ENCODE data around the gene JAG1. TPM values are rescaled to one million over a fixed set of nuclear protein-coding genes. Genes with fewer than 3 reads are reported as not detected.

JAG1 gene
- polyA plus RNA-seq, 3 donors = 0.70 to 6.8 (median 0.85) TPM

DNA sequence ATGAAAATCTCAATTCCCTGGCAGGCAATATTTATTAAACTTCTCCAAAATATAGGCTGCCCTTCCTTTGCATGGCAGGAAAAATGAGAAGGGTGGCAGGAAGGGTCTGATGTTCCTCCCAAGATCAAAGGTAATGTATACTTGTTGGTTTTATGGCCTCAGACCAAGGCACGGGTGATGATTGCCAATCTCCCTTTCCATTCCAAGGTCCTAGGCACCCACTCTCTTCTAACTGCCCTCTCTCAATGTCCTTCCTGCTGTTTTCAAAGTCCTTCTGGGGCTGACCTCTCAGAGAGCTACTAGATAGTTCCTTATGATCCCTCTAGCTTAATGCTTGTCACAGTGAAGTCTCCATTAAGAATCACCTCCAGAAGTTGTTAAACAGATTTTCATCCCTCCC, 15.6 kb upstream of the JAG1 start:
- no peak overlapping the region for H3K27ac Mint-ChIP-seq
- no peaks in the 10 kb centered on the region for H3K79me2 ChIP-seq (ENCODE audit: insufficient read depth, low read length)
- DNase-seq = no peak
- no peaks in the 10 kb centered on the region for H4K20me1 ChIP-seq (ENCODE audit: insufficient read depth, low read length)
- no CpG with 5 or more reads among the region's 1 CpG for WGBS (ENCODE audit: insufficient coverage)
- TF ChIP-seq, protein P1, sequence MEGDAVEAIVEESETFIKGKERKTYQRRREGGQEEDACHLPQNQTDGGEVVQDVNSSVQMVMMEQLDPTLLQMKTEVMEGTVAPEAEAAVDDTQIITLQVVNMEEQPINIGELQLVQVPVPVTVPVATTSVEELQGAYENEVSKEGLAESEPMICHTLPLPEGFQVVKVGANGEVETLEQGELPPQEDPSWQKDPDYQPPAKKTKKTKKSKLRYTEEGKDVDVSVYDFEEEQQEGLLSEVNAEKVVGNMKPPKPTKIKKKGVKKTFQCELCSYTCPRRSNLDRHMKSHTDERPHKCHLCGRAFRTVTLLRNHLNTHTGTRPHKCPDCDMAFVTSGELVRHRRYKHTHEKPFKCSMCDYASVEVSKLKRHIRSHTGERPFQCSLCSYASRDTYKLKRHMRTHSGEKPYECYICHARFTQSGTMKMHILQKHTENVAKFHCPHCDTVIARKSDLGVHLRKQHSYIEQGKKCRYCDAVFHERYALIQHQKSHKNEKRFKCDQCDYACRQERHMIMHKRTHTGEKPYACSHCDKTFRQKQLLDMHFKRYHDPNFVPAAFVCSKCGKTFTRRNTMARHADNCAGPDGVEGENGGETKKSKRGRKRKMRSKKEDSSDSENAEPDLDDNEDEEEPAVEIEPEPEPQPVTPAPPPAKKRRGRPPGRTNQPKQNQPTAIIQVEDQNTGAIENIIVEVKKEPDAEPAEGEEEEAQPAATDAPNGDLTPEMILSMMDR (IDR thresholded peaks at IDR 0.05) = no peak
- H3K27ac ChIP-seq (ENCODE audit: low read depth in 1 of 2, low read length in 2 of 2) = no peak overlapping the region
- no peak overlapping the region for H3K9ac ChIP-seq (ENCODE audit: insufficient read depth, low read length, poor library complexity, severe bottlenecking)
- H3K4me3 Mint-ChIP-seq = no peak overlapping the region
- no peaks in the 10 kb centered on the region for H3K36me3 ChIP-seq (replicated peaks in 1 of 2; ENCODE audit: control insufficient read depth in 1 of 2, insufficient read depth in 2 of 2, low read length in 2 of 2)
- H3K4me1 Mint-ChIP-seq = no peaks in the 10 kb centered on the region
- H3K4me3 ChIP-seq (replicated peaks in 1 of 3; ENCODE audit: low read depth in 2 of 3, low read length in 3 of 3) = no peak overlapping the region
- no peaks in the 10 kb centered on the region for H3K9me3 Mint-ChIP-seq
- H3K36me3 Mint-ChIP-seq = no peaks in the 10 kb centered on the region
- no peaks in the 10 kb centered on the region for H3K27me3 ChIP-seq (ENCODE audit: control insufficient read depth in 2 of 2, insufficient read depth in 2 of 2, low read length in 2 of 2)
- intact Hi-C loops (cut with micrococcal nuclease) = no loop called here
- H3K4me1 ChIP-seq (ENCODE audit: control insufficient read depth in 1 of 2, insufficient read depth in 2 of 2, low read length in 2 of 2) = no peaks in the 10 kb centered on the region
- H3K4me2 ChIP-seq (replicated peaks; ENCODE audit: extremely low read depth, low read length, poor library complexity, severe bottlenecking) = no peak overlapping the region
- H3K27me3 Mint-ChIP-seq (ENCODE audit: low read depth in 3 of 3) = peaks cover 2 to 5% (median 4%) of the 10 kb centered on the region in 3 donors
- H3K9me3 ChIP-seq (replicated peaks in 1 of 2; ENCODE audit: control insufficient read depth in 1 of 2, insufficient read depth in 1 of 2, low read length in 2 of 2) = no peaks in the 10 kb centered on the region
- no peak overlapping the region for H2AFZ ChIP-seq (ENCODE audit: insufficient read depth, low read depth, low read length, poor library complexity, severe bottlenecking)

DNA sequence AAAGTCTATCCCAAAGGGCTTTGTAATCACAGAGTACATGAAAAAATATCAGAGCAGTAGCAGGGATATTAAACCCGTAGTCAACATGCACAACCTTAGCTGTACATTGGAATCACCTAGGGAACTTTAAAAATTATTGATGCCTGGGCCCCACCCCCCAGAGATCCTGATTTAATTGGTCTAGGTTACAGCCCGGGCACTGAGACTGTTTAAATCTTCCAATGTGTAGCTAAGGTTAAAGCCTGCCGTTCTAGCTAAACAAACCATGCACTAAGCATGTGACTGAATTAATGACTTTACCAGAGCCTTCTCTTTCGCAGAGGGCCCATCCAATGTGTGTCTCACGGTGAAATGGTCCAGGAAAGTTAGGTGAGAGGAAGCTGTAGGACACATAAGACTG, 14.1 kb upstream of the JAG1 start:
- H3K79me2 ChIP-seq (ENCODE audit: insufficient read depth, low read length) = no peaks in the 10 kb centered on the region
- no peak overlapping the region for H3K4me2 ChIP-seq (replicated peaks; ENCODE audit: extremely low read depth, low read length, poor library complexity, severe bottlenecking)
- Mint-ChIP-seq H3K36me3 (no peaks in the 10 kb centered on the region), H3K27me3 (ENCODE audit: low read depth in 3 of 3) (peaks cover 2 to 4% (median 2%) of the 10 kb centered on the region in 3 donors), H3K27ac (peak overlapping the region in 1 of 7 donors; percentile 6), H3K9me3 (no peaks in the 10 kb centered on the region), H3K4me1 (no peaks in the 10 kb centered on the region), H3K4me3 (no peak overlapping the region)
- no peak overlapping the region for H3K9ac ChIP-seq (ENCODE audit: insufficient read depth, low read length, poor library complexity, severe bottlenecking)
- TF ChIP-seq, protein P1 (IDR thresholded peaks at IDR 0.05) = no peak
- no peaks in the 10 kb centered on the region for H4K20me1 ChIP-seq (ENCODE audit: insufficient read depth, low read length)
- no peaks in the 10 kb centered on the region for H3K9me3 ChIP-seq (replicated peaks in 1 of 2; ENCODE audit: control insufficient read depth in 1 of 2, insufficient read depth in 1 of 2, low read length in 2 of 2)
- H3K27ac ChIP-seq (ENCODE audit: low read depth in 1 of 2, low read length in 2 of 2) = no peak overlapping the region
- no peak overlapping the region for H3K4me3 ChIP-seq (replicated peaks in 1 of 3; ENCODE audit: low read depth in 2 of 3, low read length in 3 of 3)
- H3K27me3 ChIP-seq (ENCODE audit: control insufficient read depth in 2 of 2, insufficient read depth in 2 of 2, low read length in 2 of 2) = no peaks in the 10 kb centered on the region
- no peak for DNase-seq
- intact Hi-C loops (cut with micrococcal nuclease) = no loop called here
- no peaks in the 10 kb centered on the region for H3K4me1 ChIP-seq (ENCODE audit: control insufficient read depth in 1 of 2, insufficient read depth in 2 of 2, low read length in 2 of 2)
- no peaks in the 10 kb centered on the region for H3K36me3 ChIP-seq (replicated peaks in 1 of 2; ENCODE audit: control insufficient read depth in 1 of 2, insufficient read depth in 2 of 2, low read length in 2 of 2)
- 100% methylated on average over 1 of the region's 5 CpGs for WGBS (ENCODE audit: insufficient coverage)
- H2AFZ ChIP-seq (ENCODE audit: insufficient read depth, low read depth, low read length, poor library complexity, severe bottlenecking) = no peak overlapping the region
